SK-N-SH (cell line): ENCODE data around the gene BTF3. TPM values are rescaled to one million over a fixed set of nuclear protein-coding genes. Genes with fewer than 3 reads are reported as not detected.

Experiments used
- CTCF ChIA-PET: fragments of 300-600, 350-600 bp; formaldehyde crosslinking; extraction: SDS; loops from one replicate; lab custom pipeline; 2021; lab: Yijun Ruan, JAX
- POLR2A ChIA-PET: fragments of 350-600 bp; sonication (Branson Sonifier 250); formaldehyde crosslinking; extraction: SDS; loops from one replicate; lab custom pipeline; 2020; ENCODE audit warnings: antibody characterized with exemption, inconsistent platforms; lab: Yijun Ruan, JAX
- DNase-seq: peaks from one replicate; pipeline ENCODE4 v3.0.0; 2012
- H2AFZ ChIP-seq: fragments of 200-600 bp; sonication (generic); 2 replicates; pipeline ENCODE4 v1.8.1; 2016; ENCODE audit warnings: antibody characterized with exemption, mild to moderate bottlenecking, low read depth
- H3F3A ChIP-seq: fragments of 200-600 bp; sonication (generic); replicated peaks from 2 replicates; pipeline ENCODE3; 2016; ENCODE audit warnings: antibody characterized with exemption, mild to moderate bottlenecking; ENCODE audit not compliant: insufficient read depth
- H3K27ac ChIP-seq, 2 experiments: fragments of 200-500 bp in 1 of 2; fragments of 200-600 bp in 1 of 2; sonication (Bioruptor generic) in 1 of 2; sonication (generic), shearing (Covaris generic) in 1 of 2; 2 replicates each; pipeline versions ENCODE4 v1.5.1 to v1.6.1; 2014 to 2016; ENCODE audit warnings: low read depth in 2 of 2, inconsistent platforms in 1 of 2, low read length in 1 of 2, mild to moderate bottlenecking in 1 of 2, mixed read lengths in 1 of 2
- H3K27me3 ChIP-seq: fragments of 200-600 bp; sonication (generic), shearing (Covaris generic); 2 replicates; pipeline ENCODE4 v1.6.1; 2016; ENCODE audit warnings: mixed run types; ENCODE audit not compliant: insufficient read depth
- H3K36me3 ChIP-seq, 2 experiments: fragments of 200-500 bp in 1 of 2; fragments of 200-600 bp in 1 of 2; sonication (Bioruptor generic) in 1 of 2; sonication (generic) in 1 of 2; replicated peaks in 1 of 2; 2 replicates each; pipeline versions ENCODE3 to v1.5.1; 2014 to 2016; ENCODE audit warnings: low read length in 1 of 2, mild to moderate bottlenecking in 1 of 2; ENCODE audit not compliant: insufficient read depth in 2 of 2, control insufficient read depth in 1 of 2
- H3K4me1 ChIP-seq, 2 experiments: fragments of 200-500 bp in 1 of 2; fragments of 200-600 bp in 1 of 2; sonication (Bioruptor generic) in 1 of 2; sonication (generic), shearing (Covaris generic) in 1 of 2; 2 replicates each; pipeline versions ENCODE4 v1.5.1 to v1.6.1; 2014 to 2016; ENCODE audit warnings: low read depth in 1 of 2, low read length in 1 of 2, mixed run types in 1 of 2; ENCODE audit not compliant: insufficient read depth in 2 of 2, control insufficient read depth in 1 of 2
- H3K4me2 ChIP-seq: fragments of 200-600 bp; sonication (generic), shearing (Covaris generic); 2 replicates; pipeline ENCODE4 v1.6.1; 2017; ENCODE audit warnings: mixed run types
- H3K4me3 ChIP-seq, 2 experiments: fragments of 200-500 bp in 1 of 2; fragments of 200-600 bp in 1 of 2; sonication (Bioruptor generic) in 1 of 2; sonication (generic), shearing (Covaris generic) in 1 of 2; 2 replicates each; pipeline versions ENCODE4 v1.5.1 to v1.8.1; 2014 to 2016; ENCODE audit warnings: low read depth in 2 of 2, inconsistent platforms in 1 of 2, low read length in 1 of 2, mild to moderate bottlenecking in 1 of 2, mixed read lengths in 1 of 2, moderate library complexity in 1 of 2
- H3K79me2 ChIP-seq: fragments of 200-600 bp; sonication (generic); 2 replicates; pipeline ENCODE4 v1.8.1; 2017; ENCODE audit warnings: mild to moderate bottlenecking; ENCODE audit not compliant: insufficient read depth
- H3K9ac ChIP-seq: fragments of 200-600 bp; sonication (generic); 2 replicates; pipeline ENCODE4 v1.6.1; 2017; ENCODE audit warnings: mixed run types
- H3K9me2 ChIP-seq: fragments of 200-600 bp; sonication (generic); 2 replicates; pipeline ENCODE4 v1.6.1; 2017; ENCODE audit warnings: mixed run types
- H3K9me3 ChIP-seq: fragments of 200-600 bp; sonication (generic); 2 replicates; pipeline ENCODE4 v1.6.1; 2017; ENCODE audit warnings: mixed run types, mild to moderate bottlenecking, moderate library complexity
- H4K20me1 ChIP-seq: fragments of 200-600 bp; sonication (generic); 2 replicates; pipeline ENCODE4 v1.6.1; 2017; ENCODE audit warnings: mild to moderate bottlenecking, mixed run types; ENCODE audit not compliant: insufficient read depth
- CHD2 ChIP-seq: fragments of 150-350 bp; IDR thresholded peaks from 2 replicates; pipeline ENCODE4 v1.6.1; 2018; ENCODE audit warnings: low read length; ENCODE audit not compliant: partially characterized antibody
- ELF1 ChIP-seq: IDR thresholded peaks from 2 replicates; pipeline ENCODE4 v1.4.0; 2012
- EP300 ChIP-seq, 2 experiments: IDR thresholded peaks; 2 replicates each; pipeline versions ENCODE4 v1.4.0 to v1.6.1; 2012; ENCODE audit warnings: borderline replicate concordance in 1 of 2, low read depth in 1 of 2, low read length in 1 of 2
- EZH2phosphoT487 ChIP-seq: fragments of 200-600 bp; sonication (generic); IDR thresholded peaks from 2 replicates; pipeline ENCODE4 v1.6.1; 2017; ENCODE audit warnings: low read depth, mixed run types, mild to moderate bottlenecking, antibody characterized with exemption, moderate library complexity, borderline replicate concordance
- FOSL2 ChIP-seq: IDR thresholded peaks from 2 replicates; pipeline ENCODE4 v1.4.0; 2012; ENCODE audit warnings: low read depth, mild to moderate bottlenecking, moderate library complexity, borderline replicate concordance
- GATA2 ChIP-seq: sonication (generic); formaldehyde crosslinking; IDR thresholded peaks from 2 replicates; pipeline ENCODE4 v1.5.0; 2020; ENCODE audit warnings: mild to moderate bottlenecking, missing genetic modification reagents
- MAX ChIP-seq: IDR thresholded peaks from 2 replicates; pipeline ENCODE4 v1.4.0; 2012; ENCODE audit warnings: low read depth
- MXI1 ChIP-seq: IDR thresholded peaks from 2 replicates; pipeline ENCODE4 v1.6.1; 2012; ENCODE audit warnings: mild to moderate bottlenecking, low read depth, low read length, improper control_type of control experiment
- NRF1 ChIP-seq: IDR thresholded peaks from 2 replicates; pipeline ENCODE4 v1.6.1; 2012; ENCODE audit warnings: low read depth, mild to moderate bottlenecking, low read length
- RFX5 ChIP-seq: IDR thresholded peaks from 2 replicates; pipeline ENCODE4 v1.6.1; 2012; ENCODE audit warnings: mild to moderate bottlenecking, improper control_type of control experiment, low read length
- RXRA ChIP-seq: IDR thresholded peaks from 2 replicates; pipeline ENCODE4 v1.4.0; 2012; ENCODE audit warnings: low read depth, mild to moderate bottlenecking, borderline replicate concordance
- SIN3A ChIP-seq: IDR thresholded peaks from 2 replicates; pipeline ENCODE4 v1.6.1; 2012; ENCODE audit warnings: low read depth, mild to moderate bottlenecking, low read length, moderate library complexity, borderline replicate concordance
- SMC3 ChIP-seq: IDR thresholded peaks from 2 replicates; pipeline ENCODE4 v1.6.1; 2012; ENCODE audit warnings: low read depth, low read length, improper control_type of control experiment
- TEAD4 ChIP-seq: IDR thresholded peaks from 2 replicates; pipeline ENCODE4 v1.4.0; 2012; ENCODE audit warnings: mild to moderate bottlenecking, borderline replicate concordance; ENCODE audit not compliant: insufficient read depth
- YY1 ChIP-seq: IDR thresholded peaks from 2 replicates; pipeline ENCODE4 v1.4.0; 2012; ENCODE audit warnings: low read depth, mild to moderate bottlenecking
- ZBTB33 ChIP-seq: IDR thresholded peaks from 2 replicates; pipeline ENCODE4 v1.4.0; 2012; ENCODE audit warnings: low read depth, borderline replicate concordance
- WGBS: methylation state at CpG from one replicate; pipeline ENCODE4 v1.1.6; 2017; ENCODE audit warnings: low lambda C conversion rate; 5-methylcytosine and 5-hydroxymethylcytosine counted together
- polyA plus RNA-seq, 3 experiments: library from polyadenylated mRNA; depleted of rRNA; stranded (reverse); fragments of >200 nt; gene quantifications; 2 replicates each; pipeline ENCODE4 v1.2.3, GENCODE V29; 2012
- TF ChIP-seq, protein P1 (sequence below): IDR thresholded peaks from 2 replicates; pipeline ENCODE4; 2012
- TF ChIP-seq, protein P2 (sequence below): fragments of 150-350 bp; IDR thresholded peaks from 2 replicates; pipeline ENCODE4 v1.6.1; 2017; ENCODE audit warnings: antibody characterized with exemption, low read length, low read depth, borderline replicate concordance

BTF3 gene
- polyA plus RNA-seq, 1 of the 3 experiments (the other 2 are of a cell fraction), result 492 TPM

DNA sequence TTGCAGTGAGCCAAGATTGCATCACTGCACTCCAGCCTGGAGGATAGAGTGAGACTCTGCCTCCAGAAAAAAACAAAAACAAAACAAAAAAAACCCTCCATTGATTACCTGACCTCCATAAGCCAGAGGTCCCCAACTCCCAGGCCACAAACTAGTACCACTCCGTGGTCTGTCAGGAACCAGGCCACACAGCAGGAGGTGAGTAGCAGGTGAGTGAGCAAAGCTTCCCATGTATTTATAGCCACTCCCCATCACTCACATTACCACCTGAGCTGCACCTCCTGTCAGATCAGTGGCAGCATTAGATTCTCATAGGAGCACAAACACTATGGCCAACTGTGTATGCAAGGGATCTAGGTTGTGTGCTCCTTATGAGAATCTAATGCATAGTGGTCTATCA, 13.7 kb upstream of the BTF3 start:
- H3K9me2 ChIP-seq, result no peaks in the 10 kb centered on the region
- no peak for DNase-seq
- H3K27me3 ChIP-seq, result no peaks in the 10 kb centered on the region
- 50% methylated on average over 1 of the region's 1 CpG for WGBS
- H3K79me2 ChIP-seq, result no peaks in the 10 kb centered on the region
- POLR2A ChIA-PET, result no interaction called here
- no peaks in the 10 kb centered on the region for H4K20me1 ChIP-seq
- H3K9me3 ChIP-seq, result no peaks in the 10 kb centered on the region
- H3K4me2 ChIP-seq, result no peak overlapping the region
- H3K27ac ChIP-seq, result no peak overlapping the region
- no peak overlapping the region for H3K9ac ChIP-seq
- no peak overlapping the region for H2AFZ ChIP-seq
- peaks cover 13% of the 10 kb centered on the region for H3F3A ChIP-seq
- H3K4me1 ChIP-seq, result no peaks in the 10 kb centered on the region
- no peak overlapping the region for H3K4me3 ChIP-seq
- CTCF ChIA-PET, result interaction anchor here (1.0 to 4.5 kb wide), 3 partner anchors 12 to 33 kb away, joined by 4 to 14 read pairs (median 4); partner anchors contain the start of gene BTF3
- no peaks in the 10 kb centered on the region for H3K36me3 ChIP-seq
- no peak for TF ChIP-seq RXRA
- TF ChIP-seq, protein P1, sequence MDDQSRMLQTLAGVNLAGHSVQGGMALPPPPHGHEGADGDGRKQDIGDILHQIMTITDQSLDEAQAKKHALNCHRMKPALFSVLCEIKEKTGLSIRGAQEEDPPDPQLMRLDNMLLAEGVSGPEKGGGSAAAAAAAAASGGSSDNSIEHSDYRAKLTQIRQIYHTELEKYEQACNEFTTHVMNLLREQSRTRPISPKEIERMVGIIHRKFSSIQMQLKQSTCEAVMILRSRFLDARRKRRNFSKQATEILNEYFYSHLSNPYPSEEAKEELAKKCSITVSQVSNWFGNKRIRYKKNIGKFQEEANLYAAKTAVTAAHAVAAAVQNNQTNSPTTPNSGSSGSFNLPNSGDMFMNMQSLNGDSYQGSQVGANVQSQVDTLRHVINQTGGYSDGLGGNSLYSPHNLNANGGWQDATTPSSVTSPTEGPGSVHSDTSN, result no peak
- TF ChIP-seq ZBTB33, result no peak
- TF ChIP-seq EZH2phosphoT487, result no peak
- TF ChIP-seq CHD2, result no peak
- no peak for TF ChIP-seq ELF1
- TF ChIP-seq EP300 (IDR thresholded peaks at IDR 0.05; ENCODE audit: borderline replicate concordance in 1 of 2, low read depth in 1 of 2, low read length in 1 of 2), result no peak
- TF ChIP-seq FOSL2, result no peak
- TF ChIP-seq RFX5, result no peak
- TF ChIP-seq MAX, result no peak

DNA sequence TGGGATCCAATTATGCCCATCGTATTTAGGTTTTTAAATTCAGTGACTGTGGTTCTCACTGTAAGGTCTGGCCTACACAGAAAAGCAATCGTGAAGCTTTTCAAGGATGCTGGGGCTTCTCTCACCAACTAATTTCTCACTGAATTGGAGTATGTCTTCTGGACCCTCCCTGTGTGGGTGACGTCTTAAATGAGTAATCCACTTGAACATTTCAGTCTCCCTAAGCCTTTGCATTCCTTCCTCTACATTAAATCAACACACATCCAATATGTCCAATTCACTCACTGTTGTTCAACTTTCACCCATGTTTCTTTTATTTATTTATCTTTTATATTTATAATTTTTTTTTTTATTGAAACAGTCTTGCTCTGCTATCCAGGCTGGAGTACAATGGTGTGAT, 12.5 kb upstream of the BTF3 start:
- Histone ChIP-seq H3K4me3 (no peak overlapping the region), H3K27ac (no peak overlapping the region), H3K4me2 (no peak overlapping the region), H3K79me2 (no peaks in the 10 kb centered on the region), H3K36me3 (no peaks in the 10 kb centered on the region), H3F3A (peaks cover 13% of the 10 kb centered on the region), H3K27me3 (no peaks in the 10 kb centered on the region), H4K20me1 (no peaks in the 10 kb centered on the region), H2AFZ (no peak overlapping the region), H3K9me2 (no peaks in the 10 kb centered on the region), H3K9me3 (no peaks in the 10 kb centered on the region), H3K9ac (no peak overlapping the region), H3K4me1 (no peaks in the 10 kb centered on the region)
- DNase-seq, result no peak
- TF ChIP-seq SMC3 (no peak), ZBTB33 (no peak), TEAD4 (no peak), FOSL2 (no peak), NRF1 (no peak), MXI1 (no peak), YY1 (no peak), RXRA (no peak), GATA2 (CRISPR knock-in tag) (no peak), SIN3A (no peak)
- TF ChIP-seq, protein P2, sequence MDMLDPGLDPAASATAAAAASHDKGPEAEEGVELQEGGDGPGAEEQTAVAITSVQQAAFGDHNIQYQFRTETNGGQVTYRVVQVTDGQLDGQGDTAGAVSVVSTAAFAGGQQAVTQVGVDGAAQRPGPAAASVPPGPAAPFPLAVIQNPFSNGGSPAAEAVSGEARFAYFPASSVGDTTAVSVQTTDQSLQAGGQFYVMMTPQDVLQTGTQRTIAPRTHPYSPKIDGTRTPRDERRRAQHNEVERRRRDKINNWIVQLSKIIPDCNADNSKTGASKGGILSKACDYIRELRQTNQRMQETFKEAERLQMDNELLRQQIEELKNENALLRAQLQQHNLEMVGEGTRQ, result no peak
- POLR2A ChIA-PET, result no interaction called here
- CTCF ChIA-PET, result interaction anchor here (4.5 kb wide), 1 partner anchor 11 kb away, joined by 14 read pairs; the partner anchor contains the start of gene BTF3
- WGBS, result 55% methylated on average over 3 of the region's 3 CpGs
